ENCODE results near the gene TGM3.
A peak's percentile ranks its signal among the peaks of the same experiment; 100 is the strongest.

Gene TGM3

GRCh38 chr20:2285193-2285592 lies 10.6 kb upstream of the TGM3 start:
- no peak for DNase-seq

DNA sequence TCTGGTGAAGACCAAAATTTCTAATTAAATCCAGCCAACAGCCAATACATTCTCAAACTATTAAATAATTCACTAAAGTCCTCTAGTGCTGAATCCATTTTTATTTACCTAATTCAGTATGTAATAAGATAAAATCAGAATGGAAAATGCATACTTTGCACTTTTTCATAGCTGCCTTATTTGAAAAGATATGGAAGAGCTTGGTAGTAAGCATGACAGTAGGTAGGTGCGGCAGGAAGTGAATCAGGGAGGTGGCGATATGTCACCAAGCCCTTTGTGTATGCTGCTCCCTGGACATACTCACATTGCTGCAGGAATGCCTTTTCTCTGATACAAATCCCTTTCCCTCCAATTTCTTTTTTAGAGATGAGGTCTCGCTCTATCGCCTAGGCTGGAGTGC lies 10.2 kb upstream of the TGM3 start:
- DNase-seq, result no peak

DNA sequence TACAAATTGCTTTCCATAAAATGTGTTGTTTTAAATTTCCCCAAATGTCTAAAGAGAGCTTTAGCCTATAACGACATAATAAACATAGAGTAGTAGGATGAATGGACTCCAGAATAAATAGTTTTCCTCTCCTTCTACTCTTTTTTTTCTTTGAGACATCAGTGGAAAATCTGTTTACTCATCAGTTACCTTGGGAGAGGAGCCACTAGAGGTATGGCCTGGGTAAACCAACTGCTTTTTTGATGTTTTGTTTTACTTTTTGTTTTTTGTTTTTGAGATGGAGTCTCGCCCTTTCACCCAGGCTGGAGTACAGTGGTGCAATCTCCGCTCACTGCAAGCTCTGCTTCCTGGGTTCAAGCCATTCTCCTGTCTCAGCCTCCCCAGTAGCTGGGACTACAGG lies 8.3 kb upstream of the TGM3 start:
- no peak for DNase-seq

- DNase-seq, result no peak
These were observed 6.3 kb upstream of the TGM3 start for GRCh38 chr20:2289475-2289874.

DNA sequence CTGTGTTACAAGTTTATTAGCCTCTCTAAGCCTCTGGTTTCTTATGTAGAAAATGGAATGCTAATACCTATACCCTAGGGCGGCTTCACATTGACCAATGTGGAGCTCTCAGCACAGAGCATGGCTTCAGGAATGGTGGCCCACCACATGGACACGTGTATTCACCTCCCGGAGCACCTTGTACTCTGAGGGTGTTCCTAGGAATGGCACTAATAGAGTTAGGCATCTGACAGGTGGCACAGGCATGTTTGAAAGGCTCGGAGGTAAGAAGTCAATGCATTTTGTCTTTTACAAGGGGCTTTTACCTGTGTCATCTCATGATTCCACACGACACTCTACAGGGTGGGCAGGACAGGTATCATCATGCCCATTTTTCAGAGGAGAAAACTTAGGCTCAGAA lies 5.3 kb upstream of the TGM3 start:
- no peak for DNase-seq

- no peak for DNase-seq
These were observed 3.2 kb upstream of the TGM3 start for GRCh38 chr20:2292416-2293110.

DNA sequence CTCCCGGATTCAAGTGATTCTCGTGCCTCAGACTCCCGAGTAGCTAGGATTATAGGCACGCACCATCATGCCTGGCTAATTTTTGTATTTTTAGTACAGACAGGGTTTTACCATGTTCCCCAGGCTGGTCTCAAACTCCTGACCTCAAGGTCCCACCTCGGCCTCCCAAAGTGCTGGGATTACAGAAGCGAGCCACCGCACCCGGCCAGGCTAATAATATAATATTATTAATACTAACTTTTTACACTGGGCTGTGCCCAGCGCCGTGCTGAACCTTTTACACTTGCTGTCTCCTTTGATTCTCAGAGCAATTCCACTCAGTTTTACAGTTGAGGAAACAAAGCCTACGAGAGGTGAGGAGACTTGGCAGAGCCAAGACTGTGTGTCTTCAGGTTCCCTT lies 2.3 kb upstream of the TGM3 start:
- no peak for DNase-seq

DNA sequence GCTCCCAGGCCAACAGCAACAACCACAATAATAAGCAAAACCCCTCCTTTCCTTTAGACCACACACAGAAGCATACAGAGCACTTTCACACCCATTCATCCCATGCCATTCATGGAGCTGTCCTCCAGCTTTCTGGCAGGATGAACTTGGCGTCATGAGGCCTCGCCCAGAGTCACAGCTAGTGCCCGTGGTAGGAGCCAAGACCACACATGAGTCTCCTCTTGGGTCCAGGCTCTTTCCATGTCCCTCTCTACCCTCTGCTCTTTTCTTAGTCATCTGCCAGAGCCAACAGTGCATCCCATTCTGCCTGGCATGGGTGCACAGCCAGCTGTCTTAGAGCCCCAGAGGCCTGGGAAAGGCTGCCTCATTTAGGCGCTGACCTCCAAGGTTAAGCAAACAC lies 1.8 kb upstream of the TGM3 start:
- peak; percentile 49 for DNase-seq

GRCh38 chr20:2295286-2295685 lies 515 bp upstream of the TGM3 start:
- DNase-seq, result no peak

GRCh38 chr20:2296524-2297356 lies 939 bp downstream of the TGM3 start:
- peak; percentile 79 for DNase-seq

GRCh38 chr20:2297357-2297728 lies 1.5 kb downstream of the TGM3 start:
- no peak for DNase-seq

DNA sequence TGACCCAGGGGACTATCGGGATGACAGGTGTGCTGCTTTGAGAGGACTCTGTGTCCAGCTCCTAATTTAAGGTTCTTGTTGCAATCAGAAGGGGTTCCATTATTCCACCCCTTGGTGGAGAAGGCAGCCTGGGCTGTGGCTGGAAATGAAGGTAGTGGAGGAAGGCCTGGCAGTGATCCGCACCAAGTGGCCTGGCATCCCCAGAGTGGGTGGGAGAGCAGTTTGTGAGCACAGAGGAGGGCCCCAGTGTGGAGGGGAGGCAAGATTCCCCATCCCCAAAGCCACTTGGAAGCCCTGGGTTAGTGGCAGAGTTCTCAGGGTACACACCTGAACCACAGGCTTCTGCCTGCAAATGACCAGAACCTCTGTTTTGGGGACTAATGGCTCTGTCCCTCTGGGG lies 2.3 kb downstream of the TGM3 start:
- no peak for DNase-seq

- DNase-seq, result no peak
These were observed 2.9 kb downstream of the TGM3 start for GRCh38 chr20:2298701-2299100.

GRCh38 chr20:2299301-2299700 lies 3.5 kb downstream of the TGM3 start:
- no peak for DNase-seq

DNA sequence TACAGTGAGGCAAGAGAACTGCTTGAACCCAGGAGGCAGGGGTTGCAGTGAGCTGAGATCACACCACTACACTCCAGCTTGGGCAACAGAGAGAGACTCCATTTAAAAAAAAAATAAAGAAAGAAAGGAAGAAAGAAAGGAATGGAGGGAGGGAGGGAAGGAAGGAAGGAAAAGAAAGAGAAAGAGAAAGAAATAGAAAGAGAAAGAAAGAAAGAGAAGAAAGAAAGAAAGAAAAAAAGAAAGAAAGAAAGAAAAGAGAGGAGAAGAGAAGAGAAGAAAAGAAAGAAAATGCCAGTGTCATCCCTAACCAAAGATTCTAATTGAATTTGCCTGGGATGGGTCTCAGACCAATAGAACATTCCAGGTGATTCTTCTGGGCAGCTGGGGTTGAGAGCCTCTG lies 4.2 kb downstream of the TGM3 start:
- no peak for DNase-seq

- no peak for DNase-seq
These were observed 4.6 kb downstream of the TGM3 start for GRCh38 chr20:2300420-2300819.

DNA sequence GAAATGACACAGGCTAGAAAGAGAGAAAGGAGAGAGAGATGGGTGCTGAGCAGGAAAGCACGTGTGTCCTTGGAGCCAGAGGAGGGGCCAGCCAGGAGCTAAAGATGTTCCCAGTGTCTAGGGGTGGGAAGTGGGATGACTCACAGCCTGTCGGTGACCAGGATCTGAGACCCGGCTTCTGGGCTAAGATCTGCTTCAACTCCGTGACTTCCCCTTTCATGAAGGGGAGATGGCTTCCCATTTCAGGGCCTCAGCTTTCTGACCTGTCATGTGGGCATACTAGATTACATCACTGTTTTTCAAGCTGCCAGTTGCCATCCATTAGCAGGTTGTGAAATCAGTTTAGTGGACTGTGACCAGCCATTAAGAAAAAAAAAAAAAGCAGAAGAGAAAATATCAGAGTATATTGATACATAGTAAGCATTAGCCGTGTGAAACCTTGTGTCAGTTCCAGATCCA lies 5.4 kb downstream of the TGM3 start:
- peak; percentile 24 for DNase-seq

- DNase-seq, result no peak
These were observed 6.7 kb downstream of the TGM3 start for GRCh38 chr20:2302384-2303060.

DNA sequence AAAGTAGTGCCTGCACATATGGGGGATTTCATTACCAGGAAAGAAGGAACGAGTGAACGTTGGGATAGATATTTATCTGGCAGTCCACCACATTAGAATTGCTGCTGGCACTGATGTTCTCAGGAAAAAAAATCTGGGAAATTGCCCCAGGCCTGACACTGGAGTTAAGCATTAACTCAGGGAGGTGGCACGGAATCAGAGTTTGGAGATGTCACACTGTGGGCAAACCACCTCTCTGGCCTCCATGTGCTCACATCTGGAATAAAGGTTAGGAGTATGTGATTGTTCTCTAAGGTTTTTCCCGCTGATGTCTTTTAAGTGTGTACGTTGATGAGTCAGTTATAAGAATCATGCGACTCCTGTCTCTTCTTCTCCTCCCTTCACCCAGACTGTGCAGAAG lies 7.9 kb downstream of the TGM3 start:
- DNase-seq, result no peak

DNA sequence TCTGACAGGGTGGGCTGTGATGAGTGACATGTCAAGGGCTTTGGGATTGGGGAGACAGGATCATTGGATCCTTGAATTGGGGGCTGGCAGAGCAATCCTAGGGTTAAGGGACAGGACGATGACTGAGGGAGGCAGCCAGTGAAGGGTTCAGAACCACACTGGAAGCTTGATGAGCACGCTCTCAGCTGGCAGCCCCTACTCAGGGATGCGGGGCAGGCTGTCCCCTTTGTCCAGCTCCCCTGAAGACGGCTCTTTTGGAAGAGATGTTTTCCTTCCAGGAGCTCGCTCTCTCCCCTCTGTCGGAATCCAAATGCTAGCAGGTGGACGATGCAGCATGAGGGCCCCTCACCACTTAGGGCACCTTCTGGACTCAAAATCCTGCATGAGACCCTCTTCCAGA lies 8.4 kb downstream of the TGM3 start:
- DNase-seq, result no peak

GRCh38 chr20:2305029-2305428 lies 9.2 kb downstream of the TGM3 start:
- DNase-seq, result peak; percentile 42

DNA sequence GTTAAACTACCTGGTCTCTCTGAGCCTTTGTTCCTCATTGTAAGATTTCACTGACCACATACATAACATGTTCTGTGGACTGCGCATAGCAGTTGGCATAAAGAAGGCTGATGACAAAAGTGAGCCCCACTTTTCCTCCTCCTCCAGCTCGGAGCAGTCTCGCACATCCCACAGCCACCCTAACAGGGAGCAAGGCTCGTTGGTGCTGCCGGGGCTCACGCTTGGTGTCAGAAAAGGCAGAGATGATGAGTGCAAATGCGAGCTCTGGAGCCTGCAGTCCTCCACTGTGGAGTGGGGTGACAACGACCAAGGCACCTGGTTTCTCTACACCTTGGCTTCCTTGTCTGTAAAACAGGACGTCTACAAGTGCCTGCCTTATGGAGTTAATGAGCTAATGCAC lies 9.7 kb downstream of the TGM3 start:
- no peak for DNase-seq

- peak; percentile 98 for DNase-seq
These were observed 10.1 kb downstream of the TGM3 start for GRCh38 chr20:2305946-2306345.

GRCh38 chr20:2307136-2307535 lies 11.3 kb downstream of the TGM3 start:
- DNase-seq, result no peak
